Posterior vena cava (tissue), 2 donors: ENCODE results near the gene SYF2. TPM values are rescaled to one million over a fixed set of nuclear protein-coding genes. Genes with fewer than 3 reads are reported as not detected.
"Not testable (repeated sequence)": the region's sequence is repeated elsewhere in the genome, so short reads cannot be mapped to it uniquely, and the experiment has no call there.

Experiments
- DNase-seq: peaks from one replicate; pipeline ENCODE4 v3.0.0-alpha.2; 2020; ENCODE audit warnings: low spot score
- intact Hi-C, 2 donors: fragments of 100-400 bp; cut with DNase I; formaldehyde crosslinking; loops; one replicate each; pipeline versions ENCODE4 v1.14.1 to v1.14.2; 2022 to 2023
- total RNA-seq, 2 donors: library from RNA; stranded (reverse); fragmentation: NEBNext Ultra II Directional; extraction: Animal tissue kit (Norgen Biotek cat#: 25700); gene quantifications; one replicate each; pipeline ENCODE4 v1.2.1, GENCODE V29; 2021
- donor health status: DM: yes; HTN: yes; CAD: no.
- donor health status: DM: yes; HTN: yes; CAD: no.

Gene SYF2
- total RNA-seq, 2 donors from 2014 or later = 35.7 to 38.0 TPM

DNA sequence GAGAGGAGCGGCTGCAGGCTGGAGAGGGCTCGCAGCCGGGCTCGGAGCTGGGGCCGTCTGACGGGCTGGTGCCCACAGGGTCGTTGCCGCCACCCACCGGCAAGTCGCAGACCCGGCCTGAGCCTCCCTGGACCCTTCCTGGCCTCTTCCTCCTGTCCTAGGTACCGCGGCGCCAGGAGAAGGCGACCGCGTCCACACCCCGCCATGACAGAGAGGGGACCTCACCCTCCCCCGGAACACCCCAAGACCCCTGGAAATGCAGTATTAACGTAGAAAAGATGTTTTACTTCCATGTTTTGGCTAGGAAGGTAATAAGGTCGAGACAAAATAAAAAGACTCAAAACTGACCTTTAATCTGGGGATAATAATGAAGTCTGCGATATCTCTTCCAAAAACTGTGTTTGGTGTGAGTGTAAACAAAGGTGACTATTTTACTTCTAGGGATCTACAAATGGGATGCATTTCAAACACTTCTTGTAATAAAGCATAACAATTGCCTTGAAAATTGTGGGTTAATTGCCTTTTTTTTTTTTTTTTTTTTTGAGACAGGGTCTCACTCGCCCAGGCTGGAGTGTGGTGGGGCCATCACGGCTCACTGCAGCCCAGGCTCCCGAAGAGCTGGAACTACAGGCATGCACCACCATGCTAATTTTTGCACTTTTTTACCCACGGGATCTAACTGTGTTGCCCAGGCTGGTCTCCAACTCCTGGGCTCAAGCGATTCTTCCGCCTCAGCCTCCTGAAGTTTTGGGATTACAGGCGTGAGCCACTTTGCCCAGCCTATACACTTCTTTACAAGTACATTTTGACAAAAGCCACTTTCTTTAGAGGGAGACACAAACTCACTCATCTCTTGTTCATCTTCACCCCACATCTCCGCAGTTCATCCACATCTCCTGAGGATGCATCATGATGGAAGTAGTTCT, 15.8 kb upstream of the SYF2 start:
- intact Hi-C loops = no loop called here
- no peak for DNase-seq

GRCh38 chr1:25247024-25247828, 14.9 kb upstream of the SYF2 start, which contains the start of gene RSRP1:
Gene RSRP1 (minus strand): TSS chr1:25247454. CDS start chr1:25246963, 491 bp downstream.
- intact Hi-C loops = no loop called here
- DNase-seq = peak; percentile 100

DNA sequence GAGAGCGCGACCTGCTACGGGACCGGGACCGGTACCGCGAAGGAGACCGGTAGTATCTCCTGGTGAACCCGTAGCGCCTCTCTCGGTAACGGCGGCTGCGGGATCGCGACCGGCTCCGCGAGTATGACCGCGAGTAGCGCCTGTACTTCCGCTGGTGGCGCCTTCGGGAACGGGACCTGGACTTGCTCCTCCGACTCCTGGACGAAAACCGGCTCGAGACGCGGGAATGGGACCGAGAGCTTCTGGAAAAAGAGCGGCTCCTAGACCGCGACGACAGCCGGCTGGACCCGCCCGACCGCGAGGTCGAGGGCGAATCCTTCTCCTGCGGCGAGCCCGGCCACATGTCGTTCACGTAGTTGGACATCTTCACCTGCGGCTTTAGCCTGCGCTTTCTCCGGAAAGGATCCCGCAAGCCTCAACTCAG, 14.3 kb upstream of the SYF2 start:
- no peak for DNase-seq
- intact Hi-C loops = no loop called here

DNA sequence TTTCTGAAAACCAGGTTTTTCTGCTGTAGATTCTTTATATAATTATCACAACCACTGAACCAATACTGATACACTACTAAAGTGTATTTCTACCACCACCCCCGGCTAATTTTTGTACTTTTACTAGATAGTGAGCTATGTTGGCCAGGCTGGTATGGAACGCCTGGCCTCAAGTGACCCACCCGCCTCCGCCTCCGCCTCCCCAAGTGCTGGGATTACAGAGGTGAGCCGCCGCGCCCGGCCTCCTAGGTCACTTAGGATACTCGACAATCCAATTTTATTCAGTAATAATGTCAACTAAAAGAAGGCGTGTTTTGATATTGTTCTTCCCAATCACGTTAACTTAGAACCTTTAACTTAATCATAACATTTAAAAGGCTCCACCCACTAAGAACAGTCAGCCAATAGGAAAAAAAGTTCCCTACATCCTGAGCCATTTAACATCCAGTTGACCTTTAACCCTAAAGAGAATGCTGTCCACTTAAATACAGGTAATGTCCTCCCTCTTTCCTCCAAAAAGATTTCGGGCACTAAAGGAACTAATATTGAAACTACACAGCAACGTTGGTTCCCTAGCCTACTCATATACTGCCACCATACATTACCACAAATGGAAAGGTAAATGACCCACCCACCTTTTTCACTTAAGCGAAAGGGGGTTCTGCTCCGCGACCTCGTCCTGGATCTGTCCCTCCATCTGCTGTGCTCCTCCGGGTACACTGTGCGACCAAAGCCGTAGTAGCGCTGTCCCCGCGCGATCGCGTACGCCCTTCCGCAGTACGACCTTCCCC, 13.7 kb upstream of the SYF2 start:
- intact Hi-C loops = no loop called here

DNA sequence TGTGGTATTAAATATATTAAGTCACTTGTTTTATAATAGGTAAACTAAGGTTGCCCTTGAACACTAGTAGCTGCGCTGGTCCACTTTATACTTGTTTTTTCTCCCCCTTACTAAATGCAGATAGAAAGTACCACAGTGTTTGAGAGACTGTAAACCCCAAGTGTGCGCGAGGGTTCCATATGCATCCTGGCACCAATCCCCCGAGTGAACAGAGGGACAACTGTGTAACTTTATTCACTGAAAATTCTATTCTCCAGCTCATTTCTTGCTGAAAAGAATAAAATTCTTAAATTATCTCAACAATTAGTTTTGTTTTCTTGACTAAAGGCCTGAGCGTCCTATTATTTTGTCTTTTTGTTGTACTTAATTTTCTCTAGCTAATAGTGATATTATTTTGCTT, 13.1 kb upstream of the SYF2 start:
- no peak for DNase-seq
- intact Hi-C loops = no loop called here

More for the DNA sequence above, 13.7 kb upstream of the SYF2 start:
- no peak for DNase-seq

GRCh38 chr1:25243907-25244306, 11.6 kb upstream of the SYF2 start:
- intact Hi-C loops = no loop called here
- no peak for DNase-seq

- intact Hi-C loops = no loop called here
- peak; percentile 97 for DNase-seq
Measured at GRCh38 chr1:25239681-25240541, 7.6 kb upstream of the SYF2 start.

- no peak for DNase-seq
- intact Hi-C loops = no loop called here
Measured at GRCh38 chr1:25238046-25238445, 5.7 kb upstream of the SYF2 start.

DNA sequence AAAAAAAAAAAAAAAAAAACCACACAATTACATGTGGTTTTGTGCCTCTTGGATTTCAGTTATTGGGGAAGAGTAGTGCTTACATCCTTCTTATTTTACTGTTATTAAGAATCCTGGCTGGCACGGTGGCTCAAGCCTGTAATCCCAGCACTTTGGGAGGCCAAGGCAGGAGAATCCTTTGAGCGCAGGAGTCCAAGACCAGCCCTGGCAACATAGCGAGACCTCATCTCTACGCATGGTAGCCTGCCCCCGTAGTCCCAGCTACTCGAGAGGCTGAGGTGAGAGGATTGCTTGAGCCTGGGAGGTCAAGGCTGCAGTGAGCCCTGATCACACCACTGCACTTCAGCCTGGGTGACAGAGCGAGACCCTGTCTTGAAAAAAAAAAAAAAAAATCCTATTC, 4.0 kb upstream of the SYF2 start:
- DNase-seq, intact Hi-C loops: not testable (repeated sequence)

DNA sequence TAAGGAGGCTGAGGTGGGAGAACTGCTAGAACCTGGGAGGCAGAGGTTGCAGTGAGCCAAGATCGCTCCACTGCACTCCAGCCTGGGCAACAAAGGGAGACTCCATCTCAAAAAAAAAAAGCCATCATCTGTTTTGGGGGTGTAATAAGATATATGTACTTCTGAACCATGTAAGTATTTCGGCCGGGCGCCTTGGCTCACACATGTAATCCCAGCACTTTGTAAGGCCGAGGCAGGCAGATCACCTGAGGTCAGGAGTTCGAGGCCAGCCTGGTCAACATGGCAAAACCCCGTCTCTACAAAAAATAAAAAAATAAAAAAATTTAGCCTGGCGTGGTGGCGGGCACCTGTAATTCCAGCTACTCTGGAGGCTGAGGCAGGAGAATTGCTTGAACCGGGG, 3.1 kb upstream of the SYF2 start:
- intact Hi-C loops, DNase-seq: not testable (repeated sequence)

DNA sequence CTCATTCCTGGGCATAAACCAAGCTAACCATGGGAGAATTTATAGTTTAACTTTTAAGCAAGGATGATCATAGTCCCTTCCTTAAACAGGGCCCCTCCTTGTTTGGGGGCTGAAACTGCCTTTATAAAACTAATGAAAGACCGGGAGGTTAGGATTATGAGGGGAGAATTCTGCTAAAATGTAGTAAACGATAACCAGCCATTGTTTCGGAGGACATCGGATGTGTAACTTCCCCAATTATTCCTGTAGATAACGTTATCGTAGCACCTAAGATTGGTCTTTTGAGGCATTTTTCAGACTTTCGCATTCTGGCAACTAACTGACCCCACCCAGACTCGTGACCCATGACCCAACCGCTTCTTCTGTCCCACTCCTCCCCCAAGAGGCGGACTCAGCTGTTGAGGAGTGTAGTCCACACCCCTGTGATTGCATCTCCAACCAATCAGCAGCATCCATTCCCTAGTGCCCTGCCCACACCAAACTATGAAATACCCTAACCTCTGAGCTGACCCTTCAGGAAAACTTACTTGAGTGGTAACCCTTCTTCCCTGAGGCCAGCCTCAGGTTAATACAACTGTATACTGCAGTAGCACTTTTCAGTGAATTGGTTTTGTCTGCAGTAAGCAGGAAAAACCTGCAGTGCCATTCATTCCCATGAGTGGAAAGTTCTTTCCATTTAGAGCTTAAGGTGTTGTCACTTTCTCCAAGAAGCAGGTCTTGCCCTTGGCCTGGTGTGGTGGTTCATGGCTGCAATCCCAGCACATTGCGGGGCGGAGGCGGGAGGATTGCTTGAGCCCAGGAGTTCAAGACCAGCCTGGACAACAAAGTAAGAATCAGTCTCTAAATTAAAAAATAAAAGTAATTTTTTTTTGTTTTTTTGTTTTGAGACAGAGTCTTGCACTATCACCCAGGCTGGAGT, 823 bp upstream of the SYF2 start:
- peak; percentile 94 for DNase-seq
- intact Hi-C loops = no loop called here

DNA sequence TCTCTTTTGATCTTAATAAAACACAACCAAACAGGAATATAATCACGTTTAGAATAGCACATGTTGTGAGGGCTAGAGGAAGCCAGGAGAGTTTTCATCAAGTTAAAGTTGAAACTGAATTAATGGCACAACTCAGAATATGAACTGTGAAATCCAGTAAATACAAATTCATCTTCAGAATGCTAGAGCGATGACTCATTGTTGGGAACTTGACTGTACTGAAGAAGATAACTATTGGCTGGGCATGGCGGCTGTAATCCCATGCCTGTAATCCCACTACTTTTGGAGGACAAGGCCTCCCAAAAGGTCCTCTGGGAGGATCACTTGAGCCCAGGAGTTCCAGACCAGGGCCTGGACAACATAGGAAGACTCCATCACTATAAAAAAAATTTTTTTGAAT, 8.8 kb downstream of the SYF2 start:
- intact Hi-C loops = loop anchor here in 1 of 2 donors (10.0 kb wide), 1 partner anchor 549 kb away; no protein-coding TSS in a partner anchor
- DNase-seq = no peak

GRCh38 chr1:25222606-25223005, 9.7 kb downstream of the SYF2 start:
- intact Hi-C loops = loop anchor here in 1 of 2 donors (10.0 kb wide), 1 partner anchor 548 kb away; no protein-coding TSS in a partner anchor
- no peak for DNase-seq

GRCh38 chr1:25220666-25221065, 11.6 kb downstream of the SYF2 start:
- DNase-seq = no peak
- intact Hi-C loops = loop anchor here in 1 of 2 donors (10.0 kb wide), 1 partner anchor 546 kb away; no protein-coding TSS in a partner anchor

GRCh38 chr1:25219661-25220251, 12.5 kb downstream of the SYF2 start:
- DNase-seq = no peak
- intact Hi-C loops = loop anchor here in 1 of 2 donors (10.0 kb wide), 1 partner anchor 545 kb away; no protein-coding TSS in a partner anchor

DNA sequence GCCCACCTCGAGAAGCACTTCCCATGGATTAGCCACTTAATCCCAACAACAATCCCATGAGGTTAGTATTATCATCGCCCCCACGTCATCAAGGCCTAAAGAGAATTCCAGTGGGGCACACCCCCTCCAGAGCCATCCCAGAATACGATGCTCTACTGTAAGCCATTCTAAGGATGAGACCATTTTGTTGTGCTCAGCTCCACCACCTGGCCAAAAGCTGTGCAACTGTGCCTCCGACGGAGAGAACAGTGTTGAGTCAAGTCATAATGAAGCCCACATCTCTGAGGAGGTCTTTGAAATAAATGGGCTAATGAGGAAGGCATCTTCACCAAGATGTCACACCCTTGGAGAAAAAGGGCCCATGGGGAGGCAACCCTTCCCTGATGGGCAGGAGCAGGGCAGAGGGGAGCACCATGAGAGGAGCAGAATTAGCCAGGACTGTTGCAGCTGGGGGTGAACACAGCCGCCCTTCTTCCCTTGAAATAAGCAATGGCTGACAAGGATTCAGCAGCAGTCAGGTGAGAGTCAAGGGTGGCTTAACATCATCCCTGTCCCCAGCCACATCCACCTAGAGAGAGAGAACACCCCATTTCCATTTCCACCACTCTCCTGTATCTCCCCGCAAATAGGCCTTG, 14.6 kb downstream of the SYF2 start:
- DNase-seq = no peak
- intact Hi-C loops = no loop called here
